ENCODE data around the gene PRG2. TPM values are rescaled to one million over a fixed set of nuclear protein-coding genes. Genes with fewer than 3 reads are reported as not detected.

PRG2 gene
- total and polyA plus RNA-seq, 9 of the 15 experiments (the other 6 are each of a cell fraction or from before 2014, with no cell fraction given): 1.8 to 78.0 (median 26.6) TPM

GRCh38 chr11:57353852-57354251 lies 36.6 kb downstream of the PRG2 start (continued):
- TF ChIP-seq RBM25 (IDR thresholded peaks at IDR 0.05; ENCODE audit: low read depth, low read length, severe bottlenecking): no peak
- TF ChIP-seq, protein P1, sequence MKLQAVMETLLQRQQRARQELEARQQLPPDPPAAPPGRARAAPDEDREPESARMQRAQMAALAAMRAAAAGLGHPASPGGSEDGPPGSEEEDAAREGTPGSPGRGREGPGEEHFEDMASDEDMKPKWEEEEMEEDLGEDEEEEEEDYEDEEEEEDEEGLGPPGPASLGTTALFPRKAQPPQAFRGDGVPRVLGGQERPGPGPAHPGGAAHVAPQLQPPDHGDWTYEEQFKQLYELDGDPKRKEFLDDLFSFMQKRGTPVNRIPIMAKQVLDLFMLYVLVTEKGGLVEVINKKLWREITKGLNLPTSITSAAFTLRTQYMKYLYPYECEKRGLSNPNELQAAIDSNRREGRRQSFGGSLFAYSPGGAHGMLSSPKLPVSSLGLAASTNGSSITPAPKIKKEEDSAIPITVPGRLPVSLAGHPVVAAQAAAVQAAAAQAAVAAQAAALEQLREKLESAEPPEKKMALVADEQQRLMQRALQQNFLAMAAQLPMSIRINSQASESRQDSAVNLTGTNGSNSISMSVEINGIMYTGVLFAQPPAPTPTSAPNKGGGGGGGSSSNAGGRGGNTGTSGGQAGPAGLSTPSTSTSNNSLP (IDR thresholded peaks at IDR 0.05; ENCODE audit: borderline replicate concordance, low read depth, low read length): no peak

GRCh38 chr11:57353446-57353845 lies 37.0 kb downstream of the PRG2 start:
- no peaks in the 10 kb centered on the region for H4K20me1 ChIP-seq (replicated peaks; ENCODE audit: control insufficient read depth, insufficient read depth, low read length)
- peak overlapping the region; percentile 83 for H2AFZ ChIP-seq (ENCODE audit: low read depth, low read length)
- in situ Hi-C loops (cut with MboI): no loop called here
- FAIRE-seq (no peak), ATAC-seq (peak; percentile 7; the same call in 2 of the 3 replicates), DNase-seq (ENCODE audit: extremely low read depth in 1 of 4, low spot score in 3 of 4) (no peak)
- H3K9me1 ChIP-seq (ENCODE audit: control insufficient read depth, insufficient read depth, low read length): no peaks in the 10 kb centered on the region
- ChIA-PET CTCF (ENCODE audit: low intra/inter-chr PET ratio) (no interaction called here), POLR2A (interaction anchor here (0.6 to 1.7 kb wide), 5 partner anchors 10 to 47 kb away, joined by 3 to 5 read pairs (median 4); partner anchors contain the start of gene SSRP1)
- no peaks in the 10 kb centered on the region for H3K36me3 ChIP-seq (ENCODE audit: control insufficient read depth, insufficient read depth, low read length)
- H3K79me2 ChIP-seq (ENCODE audit: control insufficient read depth, insufficient read depth, low read length): no peaks in the 10 kb centered on the region
- H3K9me3 ChIP-seq (replicated peaks; ENCODE audit: control insufficient read depth, insufficient read depth, low read depth, low read length): 0 out of 2 replicates have a peak, but pooled peaks cover 4% of the 10 kb centered on the region
- H3K4me2 ChIP-seq (ENCODE audit: insufficient read depth, low read length): peak overlapping the region; percentile 61
- H3K4me3 ChIP-seq: no peak overlapping the region
- TF ChIP-seq HMBOX1 (IDR thresholded peaks at IDR 0.05) (0 out of 2 replicates have a peak, but pooled peaks have one; percentile 10), ZNF583 (CRISPR knock-in tag; IDR thresholded peaks at IDR 0.05) (peak; percentile 24; the same call in 1 of the 2 replicates), BCOR (IDR thresholded peaks at IDR 0.05) (no peak), THRA (IDR thresholded peaks at IDR 0.05) (no peak)
- BruUV-seq (replicated peaks): no TSS peak
- no peaks in the 10 kb centered on the region for H3K27me3 ChIP-seq (ENCODE audit: control insufficient read depth in 2 of 2, insufficient read depth in 2 of 2, low read length in 2 of 2)
- peak overlapping the region in 1 of 2 experiments; percentile 23; a peak in 2 of 4 replicates for H3K9ac ChIP-seq (ENCODE audit: insufficient read depth in 1 of 2, low read depth in 2 of 2, low read length in 2 of 2)
- WGBS (ENCODE audit: insufficient coverage, low coverage, missing lambda C conversion rate): 15% methylated on average over 4 of the region's 4 CpGs
- peak overlapping the region; percentile 49; the same call in 1 of the 3 replicates for H3K27ac ChIP-seq (ENCODE audit: extremely low read depth, low read depth, low read length)
- intact Hi-C loops (cut with micrococcal nuclease): loop anchor here (2.0 kb wide), 1 partner anchor 213 kb away; the partner anchor contains the start of gene UBE2L6
- peaks cover 21 to 35% of the 10 kb centered on the region in 2 experiments for H3K4me1 ChIP-seq (replicated peaks in 1 of 2; ENCODE audit: control insufficient read depth in 2 of 2, insufficient read depth in 2 of 2, low read length in 2 of 2)

Measured in K562 (cell line).